ENCODE measurements around the gene TSKU.

TSKU gene

GRCh38 chr11:76783294-76783895, at the start of gene TSKU:
Gene TSKU, plus strand, starts transcription at chr11:76783356. Its CDS starts 12,261 bp downstream, at chr11:76795617.
- DNase-seq: peak; percentile 26

GRCh38 chr11:76733906-76734305, 49.2 kb upstream of the TSKU start:
- DNase-seq: peak; percentile 52

- no peak for DNase-seq
Measured at GRCh38 chr11:76734456-76735420, 48.4 kb upstream of the TSKU start.

- no peak for DNase-seq
Measured at GRCh38 chr11:76735841-76736240, 47.3 kb upstream of the TSKU start.

- no peak for DNase-seq
Measured at GRCh38 chr11:76736266-76736665, 46.9 kb upstream of the TSKU start.

GRCh38 chr11:76736773-76737495, 46.2 kb upstream of the TSKU start:
- DNase-seq: no peak

- DNase-seq: no peak
Measured at GRCh38 chr11:76738618-76739240, 44.4 kb upstream of the TSKU start.

GRCh38 chr11:76739798-76740197, 43.4 kb upstream of the TSKU start:
- no peak for DNase-seq

GRCh38 chr11:76740772-76741171, 42.4 kb upstream of the TSKU start:
- DNase-seq: no peak

- DNase-seq: no peak
Measured at GRCh38 chr11:76742902-76743301, 40.3 kb upstream of the TSKU start.

- DNase-seq: no peak
Measured at GRCh38 chr11:76744186-76745043, 38.7 kb upstream of the TSKU start.

- no peak for DNase-seq
Measured at GRCh38 chr11:76745044-76745376, 38.1 kb upstream of the TSKU start.

GRCh38 chr11:76745561-76746207, 37.5 kb upstream of the TSKU start:
- no peak for DNase-seq

- no peak for DNase-seq
Measured at GRCh38 chr11:76747153-76747914, 35.8 kb upstream of the TSKU start.

- DNase-seq: no peak
Measured at GRCh38 chr11:76747915-76748860, 35.0 kb upstream of the TSKU start.

GRCh38 chr11:76748948-76749347, 34.2 kb upstream of the TSKU start:
- DNase-seq: no peak

- DNase-seq: no peak
Measured at GRCh38 chr11:76750067-76750466, 33.1 kb upstream of the TSKU start.

- DNase-seq: no peak
Measured at GRCh38 chr11:76750746-76751145, 32.4 kb upstream of the TSKU start.

- no peak for DNase-seq
Measured at GRCh38 chr11:76752321-76753143, 30.6 kb upstream of the TSKU start.
